ENCODE data around the gene POC5. TPM values are rescaled to one million over a fixed set of nuclear protein-coding genes. Genes with fewer than 3 reads are reported as not detected.
A peak's percentile ranks its signal among the peaks of the same experiment; 100 is the strongest.
"Not testable (repeated sequence)": the region's sequence is repeated elsewhere in the genome, so short reads cannot be mapped to it uniquely, and the experiment has no call there.

POC5 gene
- 11.8 TPM for total RNA-seq

- peak; percentile 94 to 99 (median 97) for DNase-seq (ENCODE audit: low read depth in 2 of 3, low spot score in 2 of 3)
These were observed at the start of gene POC5 for GRCh38 chr5:75717082-75717922. Gene POC5, minus strand, starts transcription at chr5:75717437. Its CDS starts 4,500 bp downstream, at chr5:75712937.

GRCh38 chr5:75758116-75758515 is 40.9 kb upstream of the POC5 start:
- no peak for DNase-seq (ENCODE audit: low read depth in 2 of 3, low spot score in 2 of 3)

- DNase-seq (ENCODE audit: low read depth in 2 of 3, low spot score in 2 of 3) = no peak
These were observed 39.7 kb upstream of the POC5 start for GRCh38 chr5:75756981-75757380.

GRCh38 chr5:75756211-75756610 is 39.0 kb upstream of the POC5 start:
- no peak for DNase-seq (ENCODE audit: low read depth in 2 of 3, low spot score in 2 of 3)

GRCh38 chr5:75753182-75753581 is 35.9 kb upstream of the POC5 start:
- DNase-seq (ENCODE audit: low read depth in 2 of 3, low spot score in 2 of 3) = no peak

- no peak for DNase-seq (ENCODE audit: low read depth in 2 of 3, low spot score in 2 of 3)
These were observed 27.1 kb upstream of the POC5 start for GRCh38 chr5:75744355-75744754.

GRCh38 chr5:75736273-75736672 is 19.0 kb upstream of the POC5 start:
- DNase-seq (ENCODE audit: low read depth in 2 of 3, low spot score in 2 of 3) = no peak

GRCh38 chr5:75734913-75735789 is 17.9 kb upstream of the POC5 start:
- DNase-seq (ENCODE audit: low read depth in 2 of 3, low spot score in 2 of 3) = peak in 2 of 3 donors; percentile 18 to 61

GRCh38 chr5:75733767-75734166 is 16.5 kb upstream of the POC5 start:
- no peak for DNase-seq (ENCODE audit: low read depth in 2 of 3, low spot score in 2 of 3)

GRCh38 chr5:75731515-75731914 is 14.3 kb upstream of the POC5 start:
- not testable (repeated sequence) for DNase-seq (ENCODE audit: low read depth in 2 of 3, low spot score in 2 of 3)

- DNase-seq (ENCODE audit: low read depth in 2 of 3, low spot score in 2 of 3) = no peak
These were observed 12.1 kb upstream of the POC5 start for GRCh38 chr5:75729321-75729720.

- DNase-seq (ENCODE audit: low read depth in 2 of 3, low spot score in 2 of 3) = no peak
These were observed 10.7 kb upstream of the POC5 start for GRCh38 chr5:75727931-75728330.

GRCh38 chr5:75726224-75726623 is 9.0 kb upstream of the POC5 start:
- not testable (repeated sequence) for DNase-seq (ENCODE audit: low read depth in 2 of 3, low spot score in 2 of 3)

GRCh38 chr5:75723378-75723777 is 6.1 kb upstream of the POC5 start:
- no peak for DNase-seq (ENCODE audit: low read depth in 2 of 3, low spot score in 2 of 3)

GRCh38 chr5:75721573-75721972 is 4.3 kb upstream of the POC5 start:
- DNase-seq (ENCODE audit: low read depth in 2 of 3, low spot score in 2 of 3) = no peak

- DNase-seq (ENCODE audit: low read depth in 2 of 3, low spot score in 2 of 3) = no peak
These were observed 3.6 kb upstream of the POC5 start for GRCh38 chr5:75720882-75721281.

- DNase-seq (ENCODE audit: low read depth in 2 of 3, low spot score in 2 of 3) = no peak
These were observed 539 bp downstream of the POC5 start for GRCh38 chr5:75716715-75717081.

- DNase-seq (ENCODE audit: low read depth in 2 of 3, low spot score in 2 of 3) = no peak
These were observed 5.1 kb downstream of the POC5 start for GRCh38 chr5:75712091-75712490.

- no peak for DNase-seq (ENCODE audit: low read depth in 2 of 3, low spot score in 2 of 3)
These were observed 6.1 kb downstream of the POC5 start for GRCh38 chr5:75711151-75711550.

- peak in 2 of 3 donors; percentile 31 to 44 for DNase-seq (ENCODE audit: low read depth in 2 of 3, low spot score in 2 of 3)
These were observed 6.6 kb downstream of the POC5 start for GRCh38 chr5:75710637-75711036.

- no peak for DNase-seq (ENCODE audit: low read depth in 2 of 3, low spot score in 2 of 3)
These were observed 9.2 kb downstream of the POC5 start for GRCh38 chr5:75707911-75708509.

Data from hematopoietic multipotent progenitor cell (in vitro differentiated cells).